Measurements from ENCODE around the gene GLYATL1. TPM values are rescaled to one million over a fixed set of nuclear protein-coding genes. Genes with fewer than 3 reads are reported as not detected.

Gene GLYATL1
- total RNA-seq, 1 donor from 2014 or later = not detected

- no peaks in the 10 kb centered on the region for H3K36me3 ChIP-seq (ENCODE audit: control insufficient read depth, insufficient read depth, low read length)
- TF ChIP-seq CTCF (IDR thresholded peaks at IDR 0.05; ENCODE audit: insufficient read depth, low read length, severe bottlenecking) = no peak
- DNase-seq (ENCODE audit: low read depth) (peak; percentile 72), FAIRE-seq (no peak)
- H3K27me3 ChIP-seq (ENCODE audit: control insufficient read depth, insufficient read depth, low read length) = no peaks in the 10 kb centered on the region
- no peak overlapping the region for H3K4me3 ChIP-seq (ENCODE audit: low read depth, low read length)
Observed at GRCh38 chr11:58914821-58915543, 24.3 kb upstream of the GLYATL1 start.

DNA sequence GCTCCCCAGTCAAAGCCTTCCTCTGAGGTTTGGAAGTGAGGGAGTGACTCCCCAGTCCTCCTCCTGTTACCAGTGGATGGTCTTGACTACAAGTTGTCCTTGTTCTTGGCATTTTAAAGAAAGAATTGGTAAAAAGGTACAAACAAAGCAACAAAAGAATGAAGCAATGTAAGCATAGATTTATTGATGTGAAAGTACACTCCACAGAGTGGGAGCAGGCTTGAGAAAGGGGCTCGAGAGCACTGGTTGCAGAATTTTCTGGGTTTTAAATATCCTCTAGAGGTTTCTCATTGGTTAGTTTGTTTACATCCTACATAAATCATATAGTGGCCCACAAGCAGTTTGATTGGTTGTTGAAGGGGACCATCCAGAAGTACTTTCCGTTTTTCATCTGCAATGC lies 22.7 kb upstream of the GLYATL1 start:
- no peak overlapping the region for H3K4me3 ChIP-seq (ENCODE audit: low read depth, low read length)
- no peak for DNase-seq (ENCODE audit: low read depth)
- no peak for TF ChIP-seq CTCF (IDR thresholded peaks at IDR 0.05; ENCODE audit: insufficient read depth, low read length, severe bottlenecking)
- H3K36me3 ChIP-seq (ENCODE audit: control insufficient read depth, insufficient read depth, low read length) = no peaks in the 10 kb centered on the region
- H3K27me3 ChIP-seq (ENCODE audit: control insufficient read depth, insufficient read depth, low read length) = no peaks in the 10 kb centered on the region
- no peak for FAIRE-seq

DNA sequence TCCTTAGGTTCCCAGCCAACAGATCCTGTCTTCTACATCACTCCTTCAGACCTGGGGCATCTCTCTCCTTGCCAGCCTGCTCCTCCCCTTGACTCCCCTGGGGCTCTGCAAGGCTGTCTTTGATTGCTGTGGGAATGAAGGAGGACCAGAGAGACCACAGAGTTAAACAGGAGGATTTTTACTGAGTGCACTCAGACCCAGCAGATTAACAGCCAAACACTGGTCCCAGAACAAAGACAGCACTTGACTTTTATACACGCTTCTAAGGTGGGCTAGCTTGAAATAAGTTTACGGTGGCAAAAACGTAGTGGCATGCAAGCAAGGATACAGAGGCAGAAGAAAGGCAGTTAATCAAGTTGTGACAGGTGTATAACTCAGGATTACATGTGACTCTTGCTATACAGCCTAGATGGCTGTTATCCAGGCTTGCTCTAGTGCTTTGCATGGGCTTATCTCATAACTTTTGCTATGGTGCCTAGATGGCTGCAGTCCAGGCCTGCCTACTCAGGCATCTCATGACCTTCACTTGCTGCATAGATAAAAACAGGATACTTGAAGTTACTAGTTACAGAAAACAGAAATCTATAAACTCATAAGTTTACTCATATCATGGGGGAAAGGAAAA lies 22.0 kb upstream of the GLYATL1 start:
- no peak for TF ChIP-seq CTCF (IDR thresholded peaks at IDR 0.05; ENCODE audit: insufficient read depth, low read length, severe bottlenecking)
- H3K27me3 ChIP-seq (ENCODE audit: control insufficient read depth, insufficient read depth, low read length) = no peaks in the 10 kb centered on the region
- no peaks in the 10 kb centered on the region for H3K36me3 ChIP-seq (ENCODE audit: control insufficient read depth, insufficient read depth, low read length)
- FAIRE-seq (peak; percentile 52), DNase-seq (ENCODE audit: low read depth) (no peak)
- no peak overlapping the region for H3K4me3 ChIP-seq (ENCODE audit: low read depth, low read length)

DNA sequence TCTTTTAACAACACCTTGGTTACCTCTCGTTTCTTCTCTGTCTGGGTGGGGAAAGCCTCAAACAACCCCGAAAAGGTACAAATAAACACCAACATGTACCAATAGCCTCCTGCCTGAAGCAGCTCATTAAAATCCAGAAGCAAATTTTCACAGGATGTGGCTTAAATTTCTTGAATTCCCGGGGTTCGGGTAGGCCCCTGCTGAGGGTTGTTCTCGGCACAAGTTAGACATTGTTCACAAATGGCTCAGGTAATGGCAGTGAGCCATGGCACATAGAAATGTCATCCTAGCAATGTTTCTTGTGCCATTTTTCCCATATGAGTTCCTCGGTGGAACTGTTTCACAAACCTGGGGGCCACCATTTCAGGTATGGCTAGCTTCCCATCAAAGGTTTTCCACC lies 19.7 kb upstream of the GLYATL1 start:
- no peaks in the 10 kb centered on the region for H3K36me3 ChIP-seq (ENCODE audit: control insufficient read depth, insufficient read depth, low read length)
- H3K27me3 ChIP-seq (ENCODE audit: control insufficient read depth, insufficient read depth, low read length) = no peaks in the 10 kb centered on the region
- no peak for FAIRE-seq
- no peak for TF ChIP-seq CTCF (IDR thresholded peaks at IDR 0.05; ENCODE audit: insufficient read depth, low read length, severe bottlenecking)
- no peak overlapping the region for H3K4me3 ChIP-seq (ENCODE audit: low read depth, low read length)
- no peak for DNase-seq (ENCODE audit: low read depth)

DNA sequence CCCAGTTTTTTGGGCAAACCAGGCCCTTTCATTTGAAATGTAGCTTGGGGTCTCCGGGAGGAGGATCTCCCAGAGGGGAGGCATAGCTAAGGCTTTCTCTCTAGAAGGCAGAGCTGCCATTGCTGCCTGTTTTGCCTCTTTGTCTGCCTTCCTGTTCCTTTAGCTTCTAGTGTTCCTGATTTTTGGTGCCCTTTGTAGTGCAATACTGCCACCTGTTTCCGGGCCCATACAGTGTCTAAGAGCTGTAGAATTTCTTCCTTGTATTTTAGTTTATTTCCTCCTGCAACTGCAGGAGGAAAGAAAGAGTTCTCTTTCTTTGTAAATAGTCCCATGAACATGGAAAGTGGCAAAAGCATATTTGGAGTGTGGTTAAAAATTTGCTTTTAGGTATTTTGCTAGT lies 19.3 kb upstream of the GLYATL1 start:
- no peak for TF ChIP-seq CTCF (IDR thresholded peaks at IDR 0.05; ENCODE audit: insufficient read depth, low read length, severe bottlenecking)
- no peak overlapping the region for H3K4me3 ChIP-seq (ENCODE audit: low read depth, low read length)
- H3K36me3 ChIP-seq (ENCODE audit: control insufficient read depth, insufficient read depth, low read length) = no peaks in the 10 kb centered on the region
- FAIRE-seq = no peak
- no peaks in the 10 kb centered on the region for H3K27me3 ChIP-seq (ENCODE audit: control insufficient read depth, insufficient read depth, low read length)
- DNase-seq (ENCODE audit: low read depth) = no peak

Data from bronchial epithelial cell (primary cell).